HG02981 (cell line): ENCODE measurements around the gene RETSAT.
"Not testable (repeated sequence)": the region's sequence is repeated elsewhere in the genome, so short reads cannot be mapped to it uniquely, and the experiment has no call there.

Experiments
- ATAC-seq: cut with Tn5 transposase; IDR thresholded peaks from one replicate; pipeline ENCODE4 v1.9.1; 2021; ENCODE audit warnings: mild to moderate bottlenecking, moderate library complexity; ENCODE audit not compliant: unreplicated experiment

The RETSAT gene

GRCh38 chr2:85354286-85355072 lies at the start of gene RETSAT, which contains the start of gene ELMOD3:
TSS of gene RETSAT (minus strand) at chr2:85354528. CDS start at chr2:85354507, 21 bp downstream.
TSS of gene ELMOD3 (plus strand) at chr2:85354769. CDS start at chr2:85357199, 2,430 bp downstream.
- peak; percentile 97 for ATAC-seq

- ATAC-seq, result no peak
Observed at GRCh38 chr2:85401844-85402243, 47.5 kb upstream of the RETSAT start.

- no peak for ATAC-seq
Observed at GRCh38 chr2:85401464-85401805, 47.1 kb upstream of the RETSAT start.

- ATAC-seq, result no peak
Observed at GRCh38 chr2:85400541-85401463, 46.5 kb upstream of the RETSAT start.

DNA sequence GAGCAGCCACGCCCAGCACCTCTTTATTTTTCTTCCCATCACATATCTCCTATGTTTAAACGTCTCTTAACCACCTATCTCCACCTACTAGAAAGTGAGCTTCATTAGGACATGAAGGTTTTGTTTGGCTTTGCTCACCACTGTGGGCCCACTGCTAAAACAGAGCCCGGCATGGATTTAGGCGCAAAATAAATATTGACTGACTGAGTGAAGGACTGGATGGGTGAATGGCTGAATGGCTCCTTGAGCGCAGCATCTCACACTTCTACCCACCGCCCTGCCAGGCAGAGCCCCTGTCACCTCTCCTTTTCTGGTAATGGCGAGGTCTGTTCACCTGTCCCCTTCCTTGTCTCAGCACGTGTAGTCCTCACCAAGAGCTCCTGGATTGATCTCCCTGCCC lies 45.7 kb upstream of the RETSAT start:
- ATAC-seq, result no peak

- no peak for ATAC-seq
Observed at GRCh38 chr2:85399183-85399455, 44.8 kb upstream of the RETSAT start.

GRCh38 chr2:85398426-85399182 lies 44.3 kb upstream of the RETSAT start:
- no peak for ATAC-seq

DNA sequence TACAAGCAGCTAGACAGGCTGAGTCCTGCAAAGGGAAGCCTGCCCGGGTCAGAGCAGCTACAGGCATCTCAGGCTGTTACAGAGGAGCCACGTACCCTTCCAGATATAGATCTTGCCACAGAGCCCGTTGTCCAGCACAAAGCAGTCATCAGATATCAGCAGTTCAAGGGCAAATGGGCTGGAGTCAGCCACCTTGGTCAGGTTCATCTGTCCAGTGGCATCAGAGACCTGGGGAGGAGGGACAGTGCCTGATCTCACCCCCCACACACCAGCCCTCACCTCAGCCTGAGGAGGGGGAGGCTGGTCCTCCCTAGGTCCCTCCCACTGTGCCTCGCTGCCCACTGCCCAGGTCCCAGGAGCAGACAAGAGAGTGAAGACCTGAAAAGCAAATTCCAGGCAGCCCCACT lies 43.6 kb upstream of the RETSAT start:
- no peak for ATAC-seq

DNA sequence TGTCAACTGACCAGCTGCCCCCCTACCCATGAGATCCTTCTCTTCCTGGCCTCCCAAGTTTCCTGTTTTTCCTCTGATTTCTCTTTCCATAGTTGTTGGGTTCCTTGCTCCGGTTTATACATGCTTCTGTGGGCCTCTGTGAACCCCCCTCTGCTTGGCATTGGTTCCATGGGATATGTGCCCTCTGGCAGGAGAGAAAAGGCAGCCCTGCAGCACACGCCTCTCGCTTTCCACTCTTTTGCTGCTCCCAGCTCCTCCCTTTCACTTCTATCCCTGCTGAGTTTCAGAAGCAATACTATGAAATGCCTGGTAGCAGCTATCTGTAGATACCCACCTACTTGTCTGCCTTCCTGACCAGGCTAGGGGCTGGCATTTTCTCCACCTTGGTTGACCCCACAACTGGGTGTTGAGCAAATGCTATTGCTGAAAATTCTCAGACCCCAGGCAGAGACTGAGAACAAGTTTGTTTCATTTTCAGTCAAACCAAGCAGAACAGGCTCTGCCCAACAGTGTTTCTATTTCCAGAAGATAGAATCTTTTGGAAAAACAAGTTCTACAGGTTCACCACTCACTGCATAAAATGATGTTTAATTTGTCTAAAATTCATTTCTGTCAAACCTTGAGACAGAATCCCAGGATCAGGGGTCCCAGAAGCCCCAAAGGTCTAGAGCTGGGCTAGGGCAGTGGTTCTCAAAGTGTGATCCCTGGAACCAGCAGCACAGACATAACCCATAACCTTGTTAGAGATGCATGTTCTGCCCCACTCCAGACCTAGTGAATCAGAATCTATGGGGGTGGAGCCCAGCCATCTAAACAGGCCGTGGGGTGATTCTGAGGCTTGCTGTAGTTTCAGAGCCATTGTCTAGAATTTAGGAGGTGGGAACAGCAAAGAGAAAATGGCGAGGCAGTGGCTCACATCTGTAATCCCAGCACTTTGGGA lies 42.5 kb upstream of the RETSAT start:
- ATAC-seq, result no peak

DNA sequence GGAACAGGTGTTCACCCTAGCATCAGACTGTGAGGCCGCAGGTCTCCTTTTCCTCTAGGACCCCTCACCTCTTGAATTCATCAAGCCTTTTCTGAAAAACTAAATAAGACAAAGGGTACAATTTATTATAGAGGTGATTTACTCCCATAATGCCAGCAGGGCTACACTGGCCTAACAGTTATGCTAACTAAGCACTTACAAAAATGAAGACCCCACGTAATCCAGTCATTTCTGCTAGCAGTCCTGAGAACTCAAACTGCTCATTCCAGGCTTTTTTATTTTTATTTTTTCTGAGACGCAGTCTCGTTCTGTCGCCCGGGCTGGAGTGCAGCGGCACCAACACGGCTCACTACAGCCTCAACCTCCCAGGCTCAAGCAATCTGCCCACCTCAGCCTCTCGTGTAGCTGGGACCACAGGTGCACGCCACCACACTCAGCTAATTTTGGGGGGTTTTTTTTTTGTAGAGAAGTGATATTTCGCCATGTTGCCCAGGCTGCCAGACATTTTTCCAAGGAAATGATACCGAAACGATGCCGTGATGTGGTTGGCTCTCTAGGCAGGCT lies 41.7 kb upstream of the RETSAT start:
- ATAC-seq, result no peak

DNA sequence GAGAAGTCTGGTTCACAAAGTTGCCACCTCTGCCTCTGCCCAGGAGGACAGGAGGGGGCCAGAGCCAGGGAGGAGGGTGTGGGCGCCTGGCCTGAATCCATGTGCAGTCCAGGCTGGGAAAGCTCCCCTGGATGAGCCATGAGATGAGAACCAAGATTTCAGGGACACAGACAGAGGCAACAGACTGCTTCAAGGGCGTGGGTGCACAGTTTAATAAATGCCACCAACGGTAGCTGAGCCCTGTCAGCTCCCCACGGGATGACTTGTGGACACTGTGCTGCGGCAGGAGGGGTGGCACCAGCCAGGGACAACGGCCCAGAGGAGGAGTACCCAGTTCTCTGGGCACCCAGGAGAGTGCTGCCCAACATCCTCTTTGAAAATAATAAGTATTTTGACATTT lies 40.6 kb upstream of the RETSAT start:
- ATAC-seq, result no peak

- no peak for ATAC-seq
Observed at GRCh38 chr2:85394261-85394681, 39.9 kb upstream of the RETSAT start.

DNA sequence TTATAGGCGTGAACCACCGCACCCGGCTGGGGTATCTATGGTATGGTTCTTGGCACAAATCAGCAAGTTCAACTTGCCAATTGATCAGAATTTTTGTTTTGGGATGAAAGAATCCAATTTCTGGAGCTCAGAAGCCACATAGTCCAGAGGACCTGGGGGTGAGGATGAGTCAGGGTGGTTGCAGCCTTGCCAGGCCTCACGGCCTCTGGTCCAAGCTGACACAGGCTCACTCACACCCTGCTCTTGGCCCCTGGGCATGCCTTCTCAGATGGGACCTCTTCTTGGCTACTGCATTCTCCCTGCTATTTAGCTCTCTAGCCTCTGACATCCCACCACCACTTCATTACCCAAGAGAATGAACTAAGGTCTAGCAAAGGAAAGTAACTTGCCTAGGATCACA lies 39.5 kb upstream of the RETSAT start:
- no peak for ATAC-seq

DNA sequence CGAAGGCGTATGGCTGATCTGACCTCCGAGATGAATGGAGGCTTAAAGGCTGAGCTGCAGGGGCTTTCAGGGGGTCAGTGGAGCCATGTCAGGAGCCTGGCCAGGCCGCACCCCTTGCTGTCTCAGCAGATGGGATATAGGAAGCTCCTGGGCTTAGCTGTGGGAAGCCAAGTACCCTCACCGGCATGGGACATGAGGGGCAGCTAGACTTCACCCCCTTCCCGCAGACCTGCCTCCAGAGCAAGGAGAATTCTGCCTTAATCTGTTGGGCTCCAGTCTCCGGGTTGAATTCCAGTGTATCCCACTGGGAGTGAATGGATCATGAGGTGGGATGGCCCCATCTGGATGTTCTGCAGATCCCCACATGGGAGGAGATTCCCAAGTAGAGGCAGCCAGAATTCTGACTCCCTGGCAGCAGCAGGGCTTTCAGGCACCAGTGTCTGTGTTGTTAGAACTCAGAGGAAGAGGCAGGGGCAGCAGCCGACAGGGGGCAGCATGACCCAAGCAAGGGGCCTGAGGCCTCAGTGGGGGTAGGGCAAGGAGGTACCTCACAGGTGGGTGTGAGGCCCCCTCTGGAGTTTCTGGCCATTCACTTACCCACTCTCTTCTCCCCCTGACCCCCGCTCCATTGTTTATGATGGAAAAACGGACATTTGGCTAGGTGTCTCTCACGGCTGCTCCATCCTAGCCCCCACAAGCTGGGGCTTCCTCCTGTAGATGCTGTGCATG lies 36.8 kb upstream of the RETSAT start:
- no peak for ATAC-seq

DNA sequence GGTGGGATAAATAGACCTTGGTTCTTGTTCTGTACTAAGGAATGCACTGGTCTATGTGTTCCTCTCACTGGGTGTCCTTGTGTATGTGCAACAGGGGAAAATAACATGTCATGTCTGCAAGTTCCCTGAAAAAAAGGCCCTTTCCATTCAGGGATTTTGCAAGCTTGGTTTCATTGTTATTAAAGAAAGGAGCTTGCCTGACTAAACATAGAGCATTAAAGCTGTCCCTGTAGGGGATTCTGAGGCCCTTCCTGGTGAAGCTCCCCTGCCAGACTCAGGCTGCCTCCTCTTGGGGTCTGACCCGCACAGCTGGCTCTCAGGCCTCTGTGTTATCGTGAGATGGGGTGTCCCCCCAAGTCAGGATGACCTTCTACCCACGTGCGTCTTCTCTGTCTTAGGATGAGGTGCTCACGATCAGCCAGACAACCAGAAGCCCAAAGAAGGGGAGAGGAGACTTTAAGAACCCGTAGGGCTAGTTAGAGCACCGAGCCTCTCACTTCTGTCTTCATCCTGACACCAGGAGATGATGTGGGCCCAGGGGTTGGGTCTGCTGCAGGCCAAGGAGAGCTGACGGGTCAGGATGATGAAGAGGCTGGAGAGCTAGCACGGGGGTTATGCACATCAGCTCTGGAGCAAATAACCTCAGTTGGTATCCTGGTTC lies 34.7 kb upstream of the RETSAT start:
- ATAC-seq, result no peak

DNA sequence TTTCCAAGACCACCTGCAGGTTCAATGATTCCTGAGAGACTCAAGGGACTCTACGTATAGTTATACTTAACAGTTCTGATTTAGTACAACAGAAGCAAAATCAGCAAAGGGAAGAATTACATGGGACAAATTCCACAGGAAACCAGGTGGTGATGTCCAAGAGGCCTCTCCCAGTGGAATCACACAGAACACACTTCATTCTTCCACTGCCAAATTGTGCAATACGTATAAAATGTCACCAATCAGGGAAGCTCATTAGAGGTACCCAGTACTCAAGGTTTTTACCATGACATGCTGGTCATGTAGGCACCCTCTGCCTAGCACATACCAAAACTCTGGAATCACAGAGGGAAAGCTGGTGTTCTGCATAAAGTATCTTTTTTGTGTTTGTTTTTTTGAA lies 33.4 kb upstream of the RETSAT start:
- no peak for ATAC-seq

GRCh38 chr2:85385746-85386145 lies 31.4 kb upstream of the RETSAT start:
- ATAC-seq, result no peak

DNA sequence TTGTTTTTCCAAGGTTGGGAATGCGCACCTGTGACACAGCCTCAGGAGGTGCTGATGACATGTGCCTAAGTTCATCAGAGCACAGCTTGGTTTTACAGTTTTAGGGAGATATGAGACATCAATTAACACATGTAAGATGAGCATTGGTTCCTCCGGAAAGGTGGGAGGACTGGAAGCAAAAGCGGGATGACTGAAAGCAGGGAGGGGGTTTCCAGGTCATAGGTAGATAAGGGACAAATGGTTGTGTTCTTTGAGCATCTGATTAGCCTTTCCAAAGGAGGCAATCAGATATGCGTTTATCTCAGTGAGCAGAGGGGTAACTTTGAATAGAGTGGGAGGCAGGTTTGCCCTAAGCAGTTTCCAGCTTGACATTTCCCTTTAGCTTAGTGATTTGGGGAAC lies 29.5 kb upstream of the RETSAT start:
- no peak for ATAC-seq

DNA sequence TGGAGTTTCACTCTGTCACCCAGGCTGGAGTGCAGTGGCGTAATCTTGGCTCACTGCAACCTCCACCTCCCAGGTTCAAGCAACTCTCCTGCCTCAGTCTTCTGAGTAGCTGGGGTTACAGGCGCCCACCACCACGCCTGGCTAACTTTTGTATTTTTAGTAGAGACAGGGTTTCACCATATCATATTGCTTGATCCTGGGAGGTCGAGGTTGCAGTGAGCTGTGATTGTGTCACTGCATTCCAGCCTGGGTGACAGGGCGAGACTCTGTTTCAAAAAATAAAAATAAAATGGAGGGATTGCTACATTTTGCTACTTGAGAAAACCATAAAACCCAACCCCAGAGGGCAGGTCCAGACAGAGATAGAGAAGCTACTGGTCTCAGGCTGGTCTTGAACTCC lies 28.8 kb upstream of the RETSAT start:
- ATAC-seq, result not testable (repeated sequence)
